ENCODE results near the gene DSCAM.

The DSCAM gene

DNA sequence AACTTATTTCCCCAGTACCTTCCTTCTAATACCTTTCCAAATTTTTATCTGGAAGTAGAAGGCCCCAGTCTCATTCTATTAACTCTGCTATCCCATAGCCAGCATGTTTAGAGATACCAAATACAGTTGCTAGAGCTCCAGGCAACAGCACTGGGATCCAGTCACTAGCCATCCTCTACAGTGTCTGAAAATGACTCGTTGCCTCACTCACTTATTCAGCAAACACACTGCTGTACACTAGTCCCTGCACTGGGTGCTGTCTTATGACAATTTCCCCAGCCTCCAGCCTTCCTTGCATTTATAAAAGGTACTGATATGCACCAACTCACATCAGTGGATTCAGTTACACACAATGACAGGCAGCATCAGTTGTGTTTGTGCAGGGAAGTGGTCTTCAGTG is 179.0 kb downstream of the DSCAM start:
- DNase-seq (ENCODE audit: low read depth) = no peak

DNA sequence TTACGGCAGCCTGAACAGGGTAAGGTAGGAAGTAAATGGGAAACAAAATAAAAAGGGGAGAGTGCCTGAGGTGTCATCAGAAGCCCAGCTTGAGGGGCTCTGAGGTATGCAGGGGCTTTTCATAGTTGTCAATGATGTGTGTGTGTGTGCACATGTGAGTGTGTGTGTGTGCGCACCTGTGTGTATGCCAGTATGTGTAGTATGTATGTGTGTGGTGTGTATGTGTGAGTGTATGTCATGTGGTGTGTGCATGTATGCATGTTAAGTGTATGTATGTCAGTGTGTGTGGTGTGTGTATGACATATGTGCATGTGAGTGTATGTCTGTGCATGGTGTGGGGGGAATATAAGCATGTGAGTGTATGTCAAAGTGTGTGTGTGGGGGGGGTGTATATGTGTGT is 184.1 kb downstream of the DSCAM start:
- DNase-seq (ENCODE audit: low read depth) = no peak

DNA sequence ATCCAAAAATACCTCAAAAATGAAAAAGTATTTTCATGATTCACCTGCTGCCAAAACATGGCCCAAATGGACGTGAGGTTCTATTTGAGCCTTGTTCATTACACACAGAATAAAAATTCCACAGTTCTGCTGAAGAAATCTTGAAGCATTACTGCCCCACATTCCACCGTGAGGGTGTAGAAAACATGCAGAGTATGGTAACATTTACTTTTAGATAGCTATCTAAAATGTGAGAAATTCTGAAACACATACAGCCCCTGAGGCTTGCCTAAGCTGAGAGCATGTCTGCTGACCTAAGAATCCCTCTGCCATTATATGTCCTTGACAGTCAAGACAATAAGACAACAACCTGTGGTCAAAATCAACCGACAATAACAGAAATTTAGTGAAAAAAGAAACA is 186.5 kb downstream of the DSCAM start:
- DNase-seq (ENCODE audit: low read depth) = no peak

DNA sequence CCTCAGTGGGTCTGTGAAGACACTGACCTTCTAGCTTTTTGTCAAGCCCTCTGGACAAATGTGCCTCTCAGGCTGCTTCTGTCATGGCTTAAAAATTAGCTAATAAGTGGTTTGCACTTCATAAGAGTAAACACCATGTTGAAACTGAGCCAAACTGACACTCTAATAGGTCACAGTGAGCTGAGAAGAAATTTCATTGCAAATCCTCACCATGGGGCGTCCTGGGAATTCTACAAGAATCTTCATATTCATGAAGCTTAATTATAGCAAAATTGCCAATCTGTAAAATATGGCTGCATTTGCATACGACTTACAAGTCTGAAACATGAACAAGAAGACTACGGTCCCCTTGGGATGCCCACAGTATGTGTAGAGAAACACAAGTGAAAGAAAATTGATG is 188.6 kb downstream of the DSCAM start:
- DNase-seq (ENCODE audit: low read depth) = no peak

DNA sequence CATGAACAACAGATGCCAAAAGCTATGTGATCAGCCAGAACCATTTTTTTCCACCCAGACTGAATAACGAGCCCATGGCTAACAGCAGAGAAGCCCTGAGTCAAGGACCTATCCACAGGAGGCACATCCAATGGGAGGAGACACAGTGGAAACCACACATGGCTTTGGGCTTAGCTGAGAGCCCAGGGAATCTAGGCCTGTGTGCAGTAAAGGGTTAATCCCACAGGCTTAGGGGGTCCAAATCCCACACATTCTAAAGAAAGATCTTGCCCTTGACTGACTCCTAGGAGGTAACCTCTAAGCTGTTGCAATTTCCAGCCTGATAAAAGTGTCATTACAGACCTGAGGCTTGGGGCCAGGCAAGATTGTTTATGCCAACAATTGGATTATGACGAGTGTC is 194.5 kb downstream of the DSCAM start:
- no peak for DNase-seq (ENCODE audit: low read depth)

DNA sequence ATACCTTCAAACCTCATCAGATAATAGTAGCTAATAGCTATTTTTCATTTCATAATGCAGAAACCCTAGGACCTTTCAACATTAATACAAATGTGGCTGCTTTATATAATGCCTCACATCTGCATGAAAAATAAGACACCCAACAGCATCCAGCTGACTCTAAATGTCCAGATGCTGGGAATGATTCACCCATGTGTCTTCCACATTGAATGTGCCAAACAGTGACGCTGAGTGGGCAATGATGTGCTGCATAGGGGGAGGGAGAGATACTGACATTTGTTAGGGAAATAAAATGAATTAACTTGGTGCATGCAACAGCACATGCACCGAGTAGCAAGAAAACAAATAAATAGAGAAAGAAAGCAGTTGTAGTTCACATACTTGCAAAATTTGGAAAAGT is 199.3 kb downstream of the DSCAM start:
- no peak for DNase-seq (ENCODE audit: low read depth)

DNA sequence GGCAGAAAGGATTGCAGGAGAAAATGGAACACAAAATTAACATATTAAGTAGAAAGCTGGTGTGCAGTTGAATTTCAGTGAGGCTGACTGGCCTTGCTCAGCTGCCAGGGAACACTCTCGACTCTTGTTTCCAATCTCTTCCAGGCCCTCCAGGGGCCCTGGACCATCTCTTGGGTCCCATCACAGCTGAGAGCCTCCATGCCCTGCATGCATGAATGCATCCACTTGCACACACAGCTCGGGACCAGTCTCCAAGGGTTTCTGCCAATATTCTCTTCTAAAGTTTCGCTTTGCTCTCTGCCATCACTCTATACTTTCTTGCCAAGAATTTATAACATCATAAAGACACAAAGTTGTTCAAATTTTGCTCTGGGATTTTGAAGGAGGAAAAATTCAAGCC is 200.3 kb downstream of the DSCAM start:
- no peak for DNase-seq (ENCODE audit: low read depth)

DNA sequence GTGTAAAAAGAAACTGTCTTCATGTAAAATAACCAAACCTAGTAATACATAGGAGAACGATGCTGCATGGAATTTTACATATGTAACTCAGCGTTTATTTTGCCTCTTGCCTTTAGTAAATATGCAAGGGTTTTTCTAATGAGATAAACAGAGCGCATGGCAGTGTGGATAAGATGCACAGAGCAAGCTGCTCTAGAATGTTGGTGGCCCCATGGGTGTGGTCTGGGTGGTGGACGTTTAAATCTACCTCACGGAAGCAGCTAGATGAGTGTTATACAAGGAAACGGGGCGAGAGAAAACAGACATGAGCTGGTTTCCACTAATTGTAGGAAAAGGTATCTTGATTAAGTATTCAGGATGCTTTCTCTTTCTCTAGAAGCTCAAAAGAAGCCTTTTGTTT is 205.9 kb downstream of the DSCAM start:
- DNase-seq (ENCODE audit: low read depth) = no peak

DNA sequence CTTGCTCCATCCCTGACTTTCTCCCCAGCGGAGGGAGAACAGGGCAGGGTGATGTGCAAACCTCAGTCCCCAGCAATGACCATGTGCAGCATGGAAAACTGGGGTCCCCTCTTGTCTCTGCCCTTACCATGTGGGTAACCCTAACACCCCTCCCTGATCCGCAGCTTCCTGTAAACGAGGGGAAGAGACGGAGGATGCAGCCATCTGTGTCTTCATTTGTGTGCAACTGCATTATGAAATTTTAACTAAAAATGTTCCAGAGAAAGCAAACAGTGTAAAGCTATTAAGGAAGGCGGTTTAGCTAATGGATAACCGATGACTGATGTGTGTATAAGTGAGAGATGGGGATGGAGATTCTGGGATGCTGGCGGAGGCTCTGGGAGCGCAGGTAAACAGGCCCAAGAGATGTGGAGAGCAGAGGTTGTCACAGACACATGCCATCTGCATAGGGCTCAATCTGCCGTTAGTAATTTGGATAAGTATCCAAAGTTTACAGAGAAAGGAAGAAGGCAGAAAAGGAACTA is 206.6 kb downstream of the DSCAM start:
- no peak for DNase-seq (ENCODE audit: low read depth)

DNA sequence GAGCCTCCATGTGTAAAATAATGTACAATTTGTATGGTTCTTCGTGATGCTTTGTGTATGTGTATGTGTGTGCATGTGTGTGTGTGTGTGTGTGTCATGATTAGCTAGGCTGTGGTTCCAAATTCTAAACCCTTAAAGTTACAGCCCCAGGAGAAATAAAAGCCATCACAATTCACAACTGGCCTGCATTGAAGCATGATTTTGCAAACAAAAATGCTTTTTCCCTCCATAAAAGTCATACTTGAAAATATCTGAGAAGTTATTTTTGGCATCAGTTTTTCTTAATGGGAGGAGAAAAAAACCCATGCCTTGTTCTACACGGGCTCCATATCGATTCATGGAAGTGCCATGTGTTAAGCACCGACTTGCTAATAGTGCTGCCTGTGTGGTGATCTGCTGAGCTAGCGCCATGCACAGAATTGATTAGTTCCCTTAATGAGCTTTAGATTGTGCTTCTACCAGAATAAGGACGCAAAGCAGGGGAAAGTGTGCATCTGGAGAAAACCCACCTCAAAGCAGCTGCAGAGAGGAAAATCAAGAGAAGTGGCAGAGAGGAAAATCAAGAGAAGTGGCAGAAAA is 207.3 kb downstream of the DSCAM start:
- no peak for DNase-seq (ENCODE audit: low read depth)

DNA sequence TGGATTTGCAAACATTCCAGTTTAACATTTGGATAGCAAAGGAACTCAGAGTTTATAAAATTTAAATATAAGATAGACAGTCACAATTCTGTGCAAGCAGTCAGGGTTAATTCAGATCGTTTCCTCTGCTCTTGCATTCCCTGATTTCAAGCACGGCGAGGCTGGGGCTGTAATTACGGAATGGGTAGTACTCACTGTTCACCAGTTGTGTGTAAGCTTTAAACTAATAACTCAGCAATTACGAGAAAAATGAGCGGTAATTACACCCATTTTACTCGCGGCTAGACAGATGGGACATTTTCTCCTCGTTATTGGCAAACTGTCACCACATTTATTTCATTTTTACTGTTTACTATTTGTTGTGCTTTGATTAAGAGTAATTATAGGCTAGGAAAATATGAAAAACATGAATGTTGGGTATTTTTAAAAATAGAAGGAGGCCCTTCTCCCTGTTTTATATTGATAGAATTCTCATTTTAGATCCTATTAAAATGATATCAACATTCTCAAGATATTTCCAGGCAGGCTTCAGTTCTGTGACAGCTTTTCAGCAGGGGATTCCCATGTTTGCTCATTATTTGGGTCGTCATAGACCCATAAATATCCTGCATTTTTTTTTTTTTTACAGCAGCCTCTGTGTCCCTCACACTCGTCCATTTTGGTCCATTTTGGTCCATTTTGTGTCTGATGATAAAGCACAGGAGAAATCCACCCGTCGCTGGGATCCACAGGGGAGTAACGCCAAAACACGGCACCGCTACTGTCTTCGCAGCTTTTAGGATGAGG is 208.3 kb downstream of the DSCAM start:
- no peak for DNase-seq (ENCODE audit: low read depth)

DNA sequence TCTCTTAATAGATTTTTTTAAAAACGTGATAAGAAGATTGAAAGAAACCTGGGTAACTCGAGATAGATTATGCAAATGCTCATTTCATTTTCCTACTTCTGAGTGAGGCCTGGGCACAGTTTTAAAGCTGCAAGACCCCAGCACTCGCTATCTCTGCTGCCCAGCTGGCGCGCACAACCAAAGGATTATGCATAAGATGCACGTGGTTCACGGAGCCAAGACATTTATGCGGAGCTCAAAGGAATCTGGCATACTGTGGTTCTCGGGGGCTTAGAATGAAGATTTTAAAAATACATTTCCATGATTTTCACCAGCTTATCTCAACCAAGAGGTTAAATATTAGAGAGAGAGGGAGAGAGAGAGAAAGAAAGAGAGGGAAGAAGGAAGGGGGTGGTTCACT is 210.9 kb downstream of the DSCAM start:
- DNase-seq (ENCODE audit: low read depth) = no peak

DNA sequence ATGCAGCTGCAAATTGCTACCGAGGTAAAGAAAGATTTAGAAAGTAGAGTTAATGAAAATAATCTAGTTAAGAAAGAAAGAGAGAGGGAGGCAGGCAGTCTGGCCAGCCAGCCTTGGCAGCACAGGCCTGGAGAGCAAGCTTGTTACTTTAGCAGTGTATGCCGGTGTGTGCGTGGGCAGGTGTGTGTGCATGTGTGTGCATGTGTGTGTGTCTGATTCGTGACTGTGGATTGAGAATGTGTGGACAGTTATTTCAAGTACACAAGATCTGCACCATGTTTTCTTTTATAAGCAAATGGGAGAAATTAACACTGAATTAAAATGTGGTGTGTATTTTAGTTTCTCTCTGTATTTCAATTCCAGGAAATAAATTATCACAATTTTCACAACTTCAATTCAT is 211.6 kb downstream of the DSCAM start:
- DNase-seq (ENCODE audit: low read depth) = no peak

DNA sequence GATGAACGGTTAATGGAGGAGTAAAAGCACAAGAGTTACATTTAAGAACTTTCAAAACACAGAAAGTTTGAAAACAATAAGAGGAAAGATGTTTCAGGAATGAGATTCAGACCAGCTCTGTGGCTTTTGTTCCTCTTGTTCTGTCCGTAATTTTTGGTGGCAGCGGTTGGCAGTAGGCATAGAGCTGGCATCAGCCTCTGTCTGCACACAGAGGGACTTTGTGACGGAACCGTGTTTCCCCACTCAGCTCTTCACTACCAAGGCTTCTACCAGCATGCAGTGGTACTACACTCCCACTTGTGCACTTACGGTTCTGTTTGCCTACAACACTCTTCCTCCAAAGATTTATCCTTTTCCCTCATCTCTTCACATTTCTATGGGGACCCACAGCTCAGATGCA is 212.8 kb downstream of the DSCAM start:
- DNase-seq (ENCODE audit: low read depth) = no peak

DNA sequence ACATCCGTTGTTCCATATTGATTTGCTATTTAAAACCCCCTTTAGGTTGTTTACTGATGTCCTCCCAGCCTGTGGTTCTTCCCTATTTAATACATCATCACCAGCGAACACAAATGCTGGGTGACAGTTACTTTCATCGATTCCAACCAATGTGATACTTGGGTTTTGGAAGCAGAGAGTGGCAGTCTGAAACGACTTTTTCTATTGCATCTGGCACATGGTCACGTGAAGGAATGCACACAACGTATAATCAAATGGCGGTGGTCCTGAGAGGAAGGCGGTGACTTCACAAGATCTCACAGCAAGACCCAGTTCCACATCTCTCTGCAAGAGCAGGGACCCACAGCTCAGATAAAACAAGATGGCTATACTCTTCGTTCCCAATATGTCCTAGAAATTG is 213.9 kb downstream of the DSCAM start:
- no peak for DNase-seq (ENCODE audit: low read depth)

DNA sequence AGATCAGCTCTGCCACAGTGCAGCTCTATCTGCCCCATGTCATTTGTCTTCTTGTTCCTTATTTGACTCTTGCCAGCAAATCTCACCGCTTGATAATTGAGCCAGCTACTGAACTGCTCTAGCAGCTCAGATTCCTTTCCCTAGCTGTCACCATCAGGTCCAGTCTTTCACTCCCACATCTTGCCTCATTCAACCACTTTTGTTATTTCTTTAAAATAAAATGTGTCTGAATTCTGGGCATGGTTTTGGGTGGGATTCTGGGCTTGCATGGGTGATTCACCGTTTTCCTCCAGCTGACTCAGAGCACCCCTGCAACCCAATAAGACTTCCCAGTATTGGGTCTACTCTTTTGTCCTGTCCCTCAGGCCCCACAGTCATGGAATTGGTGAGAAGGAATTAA is 215.7 kb downstream of the DSCAM start:
- DNase-seq (ENCODE audit: low read depth) = no peak

DNA sequence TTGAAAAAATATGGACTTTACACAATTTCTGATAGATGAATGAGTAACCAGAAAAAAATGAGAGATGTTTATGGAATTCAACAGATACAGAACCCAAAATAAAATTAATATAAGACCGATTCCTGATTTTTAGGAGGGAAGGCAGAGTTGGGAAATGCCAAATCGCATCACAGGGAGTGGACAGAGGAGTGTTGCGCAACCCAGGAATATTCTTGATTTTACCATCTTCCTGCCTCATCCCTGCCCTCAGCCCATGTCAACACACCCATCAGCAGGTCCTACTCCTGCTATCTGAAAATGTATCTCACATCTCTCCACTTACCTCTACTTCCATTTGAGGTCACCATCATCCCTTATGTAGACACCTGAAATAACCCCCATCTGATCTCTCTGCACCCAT is 221.0 kb downstream of the DSCAM start:
- no peak for DNase-seq (ENCODE audit: low read depth)

DNA sequence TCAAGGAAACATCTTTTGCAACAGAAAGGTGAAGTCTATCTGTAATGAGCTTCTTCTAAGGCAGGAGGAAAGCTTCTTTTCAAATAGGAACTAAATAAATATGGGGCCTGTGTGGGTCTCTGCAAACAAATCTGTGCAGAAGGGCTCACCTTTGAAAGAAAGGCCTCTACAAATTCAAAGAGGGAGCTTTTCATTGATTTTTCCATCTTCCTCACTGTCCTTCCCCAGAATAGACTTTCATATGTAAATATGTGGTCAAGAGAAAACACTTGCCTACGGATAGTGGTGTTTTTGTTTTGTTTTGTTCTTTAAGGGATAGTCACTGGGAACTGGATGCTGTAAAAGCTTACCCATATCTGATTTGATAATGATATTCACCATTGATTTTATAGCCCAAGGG is 223.4 kb downstream of the DSCAM start:
- DNase-seq (ENCODE audit: low read depth) = no peak

DNA sequence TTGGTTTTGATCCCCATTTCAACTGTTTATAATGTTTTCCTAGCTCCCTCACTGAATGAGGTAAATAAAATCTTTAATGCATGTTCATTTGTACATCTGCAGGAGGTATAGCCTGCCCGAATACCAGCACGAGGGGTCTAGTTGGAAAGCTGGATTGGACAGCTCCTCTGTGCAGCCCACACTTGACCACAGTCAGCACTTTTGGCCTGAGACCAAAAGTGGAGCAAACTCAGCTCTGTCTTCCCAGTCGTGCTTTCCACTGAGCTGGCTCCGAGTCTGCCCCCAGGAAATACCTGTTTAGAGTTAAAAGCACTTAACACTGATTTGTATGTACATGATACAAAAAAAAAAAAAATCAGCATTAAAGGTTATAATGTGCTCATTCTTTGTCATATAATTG is 224.4 kb downstream of the DSCAM start:
- no peak for DNase-seq (ENCODE audit: low read depth)

DNA sequence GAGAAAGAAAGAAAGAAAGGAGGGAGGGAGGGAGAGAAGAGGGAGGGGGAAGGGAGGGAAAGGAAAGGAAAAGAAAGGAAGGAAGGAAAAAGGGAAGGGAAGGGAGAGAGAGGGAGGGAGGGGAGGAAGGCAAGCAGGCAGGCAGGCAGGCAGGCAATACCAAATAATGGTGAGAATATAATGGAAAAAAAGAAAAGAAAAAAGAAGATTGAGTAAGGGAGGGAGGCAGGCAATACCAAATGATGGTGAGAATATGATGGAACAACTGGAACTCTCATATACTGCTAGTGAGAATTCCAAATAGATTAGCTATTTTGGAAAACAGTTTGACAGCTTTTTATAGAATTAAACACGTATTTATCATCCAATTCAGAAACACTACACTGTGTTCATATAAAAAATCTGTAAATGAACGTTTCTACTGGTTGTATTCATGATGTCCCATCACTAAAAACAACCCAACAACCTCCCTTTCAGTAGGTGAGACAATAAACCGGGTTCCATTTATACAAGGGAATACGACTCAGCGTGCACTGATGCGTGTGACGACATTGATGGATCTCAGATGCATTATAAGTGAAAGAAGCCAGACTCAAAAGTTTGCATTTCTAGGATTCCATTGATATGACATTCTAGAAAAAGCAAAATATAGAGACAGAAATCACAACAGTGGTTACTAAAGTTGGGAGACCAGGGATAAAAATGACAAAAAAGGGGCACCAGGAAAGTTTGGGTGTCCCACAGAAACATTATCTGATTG is 226.4 kb downstream of the DSCAM start:
- no peak for DNase-seq (ENCODE audit: low read depth)

DNA sequence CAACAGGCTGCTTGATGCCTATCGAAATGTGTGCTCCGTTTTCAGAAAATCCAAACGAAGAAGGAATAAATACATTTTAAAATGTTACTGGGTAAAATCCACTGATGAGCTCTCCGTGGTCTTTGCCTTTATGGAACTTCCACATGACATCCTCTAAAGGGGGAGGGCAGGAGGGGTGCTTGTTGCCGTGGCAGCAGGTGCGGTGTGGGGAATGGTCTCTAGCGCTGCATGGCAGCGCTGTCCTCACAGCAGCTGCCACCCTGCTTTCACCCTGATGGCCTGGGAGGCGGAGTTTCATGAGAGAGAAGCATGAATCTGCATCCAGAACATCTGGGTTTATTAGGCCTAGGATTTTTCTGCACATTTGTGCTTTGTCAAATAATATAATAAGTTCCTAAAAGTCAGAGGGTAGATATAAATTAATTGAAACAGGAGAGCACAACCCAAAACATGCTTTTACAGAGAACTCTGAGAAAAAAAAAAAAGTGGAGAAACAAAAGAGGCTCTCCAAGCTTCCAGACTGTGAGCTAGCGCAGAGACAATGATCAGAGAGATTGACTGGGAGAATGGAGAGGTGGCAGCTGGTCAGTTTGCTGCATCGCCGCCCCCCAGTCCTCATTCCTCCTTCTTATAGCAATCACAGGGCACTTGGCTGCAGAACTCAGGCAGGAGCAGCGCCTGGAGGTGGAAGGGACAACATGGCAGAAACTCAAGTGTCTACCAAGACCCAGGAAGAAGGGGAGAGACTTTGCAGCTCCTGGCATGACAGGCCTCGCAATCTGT is 228.6 kb downstream of the DSCAM start:
- DNase-seq (ENCODE audit: low read depth) = no peak

DNA sequence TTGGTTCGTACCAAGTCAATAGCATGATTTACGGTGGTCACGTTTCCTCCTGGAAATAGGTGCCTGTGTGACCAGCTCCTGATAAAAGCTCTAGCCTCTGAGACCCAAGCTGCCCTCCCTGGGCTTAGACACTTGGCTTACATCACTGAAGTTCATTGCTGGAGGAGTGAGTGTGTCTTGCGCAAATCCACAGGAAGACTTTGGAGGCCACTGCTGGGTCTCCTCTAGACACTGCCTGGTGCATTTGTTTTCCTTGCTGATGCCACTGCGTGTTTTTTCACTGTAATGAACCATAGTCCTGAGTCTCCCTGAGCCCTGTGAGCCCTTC is 230.6 kb downstream of the DSCAM start:
- DNase-seq (ENCODE audit: low read depth) = no peak

All from ELR (cell line).